Measurements from ENCODE around the gene MAL.

MAL gene

GRCh38 chr2:95010126-95010525 is 15.4 kb upstream of the MAL start:
- no peak for TF ChIP-seq SIN3A (IDR thresholded peaks at IDR 0.05; ENCODE audit: borderline replicate concordance, insufficient read depth, low read length)
- no peak for TF ChIP-seq TAF1 (IDR thresholded peaks at IDR 0.05; ENCODE audit: borderline replicate concordance, insufficient read depth, low read length)
- no peak for TF ChIP-seq POLR2AphosphoS5 (IDR thresholded peaks at IDR 0.05; ENCODE audit: low read depth, low read length)
- no peak for TF ChIP-seq REST (IDR thresholded peaks at IDR 0.05; ENCODE audit: insufficient read depth in 1 of 2, low read depth in 2 of 2, low read length in 2 of 2)
- TF ChIP-seq FOXP2 (optimal IDR thresholded peaks at IDR 0.05; ENCODE audit: borderline replicate concordance, extremely low read depth, extremely low read length, insufficient read depth), result no peak

GRCh38 chr2:95010718-95011117 is 14.8 kb upstream of the MAL start:
- TF ChIP-seq POLR2AphosphoS5 (IDR thresholded peaks at IDR 0.05; ENCODE audit: low read depth, low read length) (no peak), TAF1 (IDR thresholded peaks at IDR 0.05; ENCODE audit: borderline replicate concordance, insufficient read depth, low read length) (no peak), SIN3A (IDR thresholded peaks at IDR 0.05; ENCODE audit: borderline replicate concordance, insufficient read depth, low read length) (no peak), REST (IDR thresholded peaks at IDR 0.05; ENCODE audit: insufficient read depth in 1 of 2, low read depth in 2 of 2, low read length in 2 of 2) (no peak), FOXP2 (optimal IDR thresholded peaks at IDR 0.05; ENCODE audit: borderline replicate concordance, extremely low read depth, extremely low read length, insufficient read depth) (no peak)

- no peak for TF ChIP-seq TAF1 (IDR thresholded peaks at IDR 0.05; ENCODE audit: borderline replicate concordance, insufficient read depth, low read length)
These were observed 12.5 kb upstream of the MAL start for GRCh38 chr2:95012881-95013550.

GRCh38 chr2:95013726-95014125 is 11.8 kb upstream of the MAL start:
- no peak for TF ChIP-seq SIN3A (IDR thresholded peaks at IDR 0.05; ENCODE audit: borderline replicate concordance, insufficient read depth, low read length)
- TF ChIP-seq POLR2AphosphoS5 (IDR thresholded peaks at IDR 0.05; ENCODE audit: low read depth, low read length), result no peak
- TF ChIP-seq TAF1 (IDR thresholded peaks at IDR 0.05; ENCODE audit: borderline replicate concordance, insufficient read depth, low read length), result no peak
- TF ChIP-seq REST (IDR thresholded peaks at IDR 0.05; ENCODE audit: insufficient read depth in 1 of 2, low read depth in 2 of 2, low read length in 2 of 2), result no peak
- no peak for TF ChIP-seq FOXP2 (optimal IDR thresholded peaks at IDR 0.05; ENCODE audit: borderline replicate concordance, extremely low read depth, extremely low read length, insufficient read depth)

GRCh38 chr2:95014126-95014708 is 11.3 kb upstream of the MAL start:
- TF ChIP-seq REST (IDR thresholded peaks at IDR 0.05; ENCODE audit: insufficient read depth in 1 of 2, low read depth in 2 of 2, low read length in 2 of 2), result no peak
